Measurements from ENCODE around the gene TSPAN18. TPM values are rescaled to one million over a fixed set of nuclear protein-coding genes. Genes with fewer than 3 reads are reported as not detected.

Gene TSPAN18
- total RNA-seq, 4 donors from 2014 or later, result 2.1 to 9.1 (median 2.5) TPM

DNA sequence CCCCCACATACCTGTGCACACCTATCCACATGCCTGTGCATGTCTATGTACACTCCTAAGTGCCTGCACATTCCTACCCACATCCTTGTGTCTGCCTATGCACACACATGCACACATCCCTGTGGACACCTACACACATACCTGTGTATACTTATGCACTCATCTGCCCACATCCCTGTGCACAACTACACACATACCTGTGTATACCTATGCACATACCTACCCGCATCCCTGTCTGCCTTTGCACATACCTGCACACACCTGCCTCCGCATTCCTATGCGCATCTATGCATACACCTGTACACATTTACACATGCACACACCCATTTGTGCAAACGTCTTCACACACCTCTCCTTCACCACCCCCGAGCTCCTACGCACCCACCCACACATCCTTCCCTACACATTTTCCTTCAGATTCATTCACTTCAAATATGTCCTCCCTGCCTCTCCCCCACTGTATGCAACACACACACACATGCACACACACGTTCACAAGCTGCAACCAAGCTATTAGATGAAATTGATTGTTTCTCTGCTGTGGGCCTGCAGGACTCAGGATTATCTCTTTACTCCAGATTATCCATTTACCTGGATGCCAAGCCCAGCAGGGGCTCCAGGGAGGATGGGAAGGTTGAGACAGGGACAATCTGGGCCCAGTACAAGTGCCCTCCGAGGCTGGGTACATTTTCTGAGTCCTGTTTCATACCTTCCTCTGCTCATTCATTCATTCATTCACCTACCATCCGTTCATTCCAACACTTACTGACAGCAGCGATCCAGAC, 53.2 kb downstream of the TSPAN18 start:
- Histone ChIP-seq H3K27ac (no peak overlapping the region), H3K4me1 (peaks cover 0 to 6% of the 10 kb centered on the region in 2 donors), H3K4me3 (no peak overlapping the region), H3K27me3 (no peaks in the 10 kb centered on the region), H3K36me3 (no peaks in the 10 kb centered on the region), H3K9me3 (no peaks in the 10 kb centered on the region)
- in situ Hi-C loops (cut with MboI; ENCODE audit: low sequenced_read_pairs in 4 of 4) (loop anchor here in 1 of 4 donors (5.0 kb wide), 1 partner anchor 158 kb away; no protein-coding TSS in a partner anchor), intact Hi-C loops (cut with DNase I; ENCODE audit: low total_unique reads) (no loop called here)
- no peak for ATAC-seq
- no peak for TF ChIP-seq POLR2A (IDR thresholded peaks at IDR 0.05)
- TF ChIP-seq, protein P1, sequence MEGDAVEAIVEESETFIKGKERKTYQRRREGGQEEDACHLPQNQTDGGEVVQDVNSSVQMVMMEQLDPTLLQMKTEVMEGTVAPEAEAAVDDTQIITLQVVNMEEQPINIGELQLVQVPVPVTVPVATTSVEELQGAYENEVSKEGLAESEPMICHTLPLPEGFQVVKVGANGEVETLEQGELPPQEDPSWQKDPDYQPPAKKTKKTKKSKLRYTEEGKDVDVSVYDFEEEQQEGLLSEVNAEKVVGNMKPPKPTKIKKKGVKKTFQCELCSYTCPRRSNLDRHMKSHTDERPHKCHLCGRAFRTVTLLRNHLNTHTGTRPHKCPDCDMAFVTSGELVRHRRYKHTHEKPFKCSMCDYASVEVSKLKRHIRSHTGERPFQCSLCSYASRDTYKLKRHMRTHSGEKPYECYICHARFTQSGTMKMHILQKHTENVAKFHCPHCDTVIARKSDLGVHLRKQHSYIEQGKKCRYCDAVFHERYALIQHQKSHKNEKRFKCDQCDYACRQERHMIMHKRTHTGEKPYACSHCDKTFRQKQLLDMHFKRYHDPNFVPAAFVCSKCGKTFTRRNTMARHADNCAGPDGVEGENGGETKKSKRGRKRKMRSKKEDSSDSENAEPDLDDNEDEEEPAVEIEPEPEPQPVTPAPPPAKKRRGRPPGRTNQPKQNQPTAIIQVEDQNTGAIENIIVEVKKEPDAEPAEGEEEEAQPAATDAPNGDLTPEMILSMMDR (IDR thresholded peaks at IDR 0.05 in 4 of 5, conservative IDR thresholded peaks at IDR 0.05 in 1 of 5), result no peak
- no peak for DNase-seq

DNA sequence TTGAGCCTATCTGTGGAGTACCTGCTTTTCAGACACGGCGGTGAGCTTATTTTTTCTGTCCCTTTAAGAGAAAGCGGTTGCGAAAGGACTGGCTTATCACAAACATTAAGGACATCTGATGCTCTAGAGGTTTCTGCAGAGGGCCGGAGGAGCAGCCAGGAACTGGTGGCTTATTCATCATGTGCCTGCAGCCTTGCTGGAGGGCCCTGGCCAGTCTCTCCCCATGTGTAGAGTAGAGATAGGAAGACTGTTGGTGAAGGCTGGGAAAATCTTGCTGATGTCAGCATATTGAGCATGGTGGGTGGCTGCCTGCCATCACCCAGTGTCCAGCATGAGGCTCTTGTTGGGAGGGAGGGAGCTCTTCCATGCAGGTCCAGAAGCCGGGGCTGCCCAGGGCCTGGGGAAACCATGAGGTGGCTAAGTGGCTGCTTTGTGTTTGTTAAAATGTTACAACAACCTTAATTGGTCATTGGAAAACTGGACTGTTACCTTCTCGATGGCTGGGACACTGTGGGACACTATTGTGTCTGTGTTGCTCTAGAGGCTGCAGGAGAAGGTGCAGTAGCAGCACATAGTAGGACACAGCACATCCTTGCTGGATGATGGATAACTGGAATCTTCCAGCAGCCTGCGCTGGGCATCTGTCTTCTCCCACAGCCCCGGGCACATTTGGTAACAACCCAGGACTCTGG, 54.3 kb downstream of the TSPAN18 start:
- H3K4me3 ChIP-seq, result no peak overlapping the region
- no peak for DNase-seq
- peaks cover 0 to 6% of the 10 kb centered on the region in 2 donors for H3K4me1 ChIP-seq
- in situ Hi-C loops (cut with MboI; ENCODE audit: low sequenced_read_pairs in 4 of 4) (no loop called here), intact Hi-C loops (cut with DNase I; ENCODE audit: low total_unique reads) (no loop called here)
- no peaks in the 10 kb centered on the region for H3K36me3 ChIP-seq
- H3K27ac ChIP-seq, result no peak overlapping the region
- ATAC-seq, result no peak
- TF ChIP-seq POLR2A (IDR thresholded peaks at IDR 0.05), result no peak
- TF ChIP-seq, protein P1 (IDR thresholded peaks at IDR 0.05 in 4 of 5, conservative IDR thresholded peaks at IDR 0.05 in 1 of 5), result no peak
- H3K9me3 ChIP-seq, result no peaks in the 10 kb centered on the region
- H3K27me3 ChIP-seq, result no peaks in the 10 kb centered on the region

DNA sequence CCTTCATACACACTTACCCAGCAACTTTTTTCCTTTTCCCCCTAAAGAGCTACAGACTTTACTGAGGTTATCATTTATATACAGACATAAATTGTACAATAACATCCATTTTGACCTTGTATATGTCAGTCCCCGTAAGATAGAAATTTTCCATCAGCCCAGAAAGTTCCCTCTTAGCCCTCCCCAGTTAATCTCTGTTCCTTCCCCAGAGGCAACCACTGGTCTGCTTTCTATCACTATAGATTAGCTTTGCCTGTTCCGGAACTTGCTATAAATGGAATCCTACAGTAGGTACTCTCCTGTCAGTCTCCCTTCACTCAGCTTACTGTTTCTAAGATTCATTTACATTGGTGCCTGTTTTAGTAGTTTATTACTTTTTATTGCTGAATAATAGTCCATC, 54.9 kb downstream of the TSPAN18 start:
- Histone ChIP-seq H3K9me3 (no peaks in the 10 kb centered on the region), H3K27ac (no peak overlapping the region), H3K4me3 (no peak overlapping the region), H3K36me3 (no peaks in the 10 kb centered on the region), H3K27me3 (no peaks in the 10 kb centered on the region), H3K4me1 (peaks cover 0 to 6% of the 10 kb centered on the region in 2 donors)
- no peak for TF ChIP-seq POLR2A (IDR thresholded peaks at IDR 0.05)
- TF ChIP-seq, protein P1 (IDR thresholded peaks at IDR 0.05 in 4 of 5, conservative IDR thresholded peaks at IDR 0.05 in 1 of 5), result no peak
- in situ Hi-C loops (cut with MboI; ENCODE audit: low sequenced_read_pairs in 4 of 4) (no loop called here), intact Hi-C loops (cut with DNase I; ENCODE audit: low total_unique reads) (no loop called here)
- no peak for DNase-seq
- no peak for ATAC-seq

DNA sequence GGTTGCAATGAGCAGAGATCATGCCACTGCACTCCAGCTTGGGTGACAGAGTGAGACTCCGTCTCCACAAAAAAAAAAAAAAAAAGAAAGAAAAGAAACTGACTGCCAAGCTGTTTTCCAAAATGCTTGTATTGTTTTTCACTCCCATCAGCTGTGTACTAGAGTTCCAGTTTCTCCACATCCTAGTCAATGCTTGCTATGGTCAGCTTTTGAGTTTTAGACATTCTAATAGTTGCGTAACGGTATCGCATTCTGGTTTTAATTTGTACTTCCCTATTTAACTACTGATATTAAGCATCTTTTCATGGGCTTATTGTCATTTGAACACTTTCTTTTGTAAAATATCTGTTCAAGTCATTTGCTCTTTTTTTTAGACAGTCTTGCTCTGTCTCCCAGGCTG, 55.7 kb downstream of the TSPAN18 start:
- TF ChIP-seq, protein P1 (IDR thresholded peaks at IDR 0.05 in 4 of 5, conservative IDR thresholded peaks at IDR 0.05 in 1 of 5), result no peak
- no peak for TF ChIP-seq POLR2A (IDR thresholded peaks at IDR 0.05)
- no peak overlapping the region for H3K27ac ChIP-seq
- no peaks in the 10 kb centered on the region for H3K36me3 ChIP-seq
- H3K4me1 ChIP-seq, result peaks cover 0 to 6% of the 10 kb centered on the region in 2 donors
- H3K4me3 ChIP-seq, result no peak overlapping the region
- no peaks in the 10 kb centered on the region for H3K9me3 ChIP-seq
- DNase-seq (no peak), ATAC-seq (no peak)
- intact Hi-C loops (cut with DNase I; ENCODE audit: low total_unique reads) (no loop called here), in situ Hi-C loops (cut with MboI; ENCODE audit: low sequenced_read_pairs in 4 of 4) (no loop called here)
- no peaks in the 10 kb centered on the region for H3K27me3 ChIP-seq

All from gastrocnemius medialis (tissue), 4 donors.